ENCODE data around the gene C19orf73. TPM values are rescaled to one million over a fixed set of nuclear protein-coding genes. Genes with fewer than 3 reads are reported as not detected.

C19orf73 gene
- total and polyA plus RNA-seq, 2 donors: 1.6 TPM; not detected in 1

Small RNA genes lying within 50 kb of the gene (small RNA-seq; reads per million reads assigned to genes)
- gene RN7SL708P: not detected

Other genes with a start within 250 kb of the C19orf73 start
- 21.8 TPM for gene PPP1R15A, start 246.7 kb downstream of the C19orf73 start, total RNA-seq
- gene PPP1R15A, start 246.7 kb downstream of the C19orf73 start, polyA plus RNA-seq: 122 TPM
- not detected for gene TULP2, start 220.4 kb downstream of the C19orf73 start, total RNA-seq
- gene TULP2, start 220.4 kb downstream of the C19orf73 start, polyA plus RNA-seq: 0.57 TPM
- gene NUCB1, start 218.8 kb downstream of the C19orf73 start, total RNA-seq: 107 TPM
- gene NUCB1, start 218.8 kb downstream of the C19orf73 start, polyA plus RNA-seq: 478 TPM
- gene DHDH, start 185.4 kb downstream of the C19orf73 start, total RNA-seq: 0.37 TPM
- 0.75 TPM for gene DHDH, start 185.4 kb downstream of the C19orf73 start, polyA plus RNA-seq
- 13.1 TPM for gene BAX, start 164.3 kb downstream of the C19orf73 start, total RNA-seq
- gene BAX, start 164.3 kb downstream of the C19orf73 start, polyA plus RNA-seq: 73.0 TPM
- 1,234 TPM for gene FTL, start 153.8 kb downstream of the C19orf73 start, total RNA-seq
- 4,798 TPM for gene FTL, start 153.8 kb downstream of the C19orf73 start, polyA plus RNA-seq
- gene GYS1, start 125.8 kb downstream of the C19orf73 start, total RNA-seq: 33.3 TPM
- 39.5 TPM for gene GYS1, start 125.8 kb downstream of the C19orf73 start, polyA plus RNA-seq
- 61.3 TPM for gene RUVBL2, start 125.3 kb downstream of the C19orf73 start, total RNA-seq
- 83.4 TPM for gene RUVBL2, start 125.3 kb downstream of the C19orf73 start, polyA plus RNA-seq
- not detected for gene LHB, start 102.1 kb downstream of the C19orf73 start, total RNA-seq
- not detected for gene LHB, start 102.1 kb downstream of the C19orf73 start, polyA plus RNA-seq
- not detected for gene CGB3, start 94.8 kb downstream of the C19orf73 start, total RNA-seq
- not detected for gene CGB3, start 94.8 kb downstream of the C19orf73 start, polyA plus RNA-seq
- not detected for gene CGB2, start 87.3 kb downstream of the C19orf73 start, total RNA-seq
- not detected for gene CGB2, start 87.3 kb downstream of the C19orf73 start, polyA plus RNA-seq
- gene CGB1, start 82.2 kb downstream of the C19orf73 start, total RNA-seq: not detected
- gene CGB1, start 82.2 kb downstream of the C19orf73 start, polyA plus RNA-seq: not detected
- gene CGB5, start 75.3 kb downstream of the C19orf73 start, total RNA-seq: not detected
- not detected for gene CGB5, start 75.3 kb downstream of the C19orf73 start, polyA plus RNA-seq
- gene CGB8, start 70.0 kb downstream of the C19orf73 start, total RNA-seq: not detected
- not detected for gene CGB8, start 70.0 kb downstream of the C19orf73 start, polyA plus RNA-seq
- gene CGB7, start 61.4 kb downstream of the C19orf73 start, total RNA-seq: not detected
- 0.37 TPM for gene CGB7, start 61.4 kb downstream of the C19orf73 start, polyA plus RNA-seq
- 2.5 TPM for gene NTF4, start 54.3 kb downstream of the C19orf73 start, total RNA-seq
- 4.1 TPM for gene NTF4, start 54.3 kb downstream of the C19orf73 start, polyA plus RNA-seq
- not detected for gene KCNA7, start 46.4 kb downstream of the C19orf73 start, total RNA-seq
- gene KCNA7, start 46.4 kb downstream of the C19orf73 start, polyA plus RNA-seq: not detected
- 166 TPM for gene SNRNP70, start 33.7 kb downstream of the C19orf73 start, total RNA-seq
- gene SNRNP70, start 33.7 kb downstream of the C19orf73 start, polyA plus RNA-seq: 191 TPM
- gene LIN7B, start 4.8 kb downstream of the C19orf73 start, total RNA-seq: 4.7 TPM
- gene LIN7B, start 4.8 kb downstream of the C19orf73 start, polyA plus RNA-seq: 18.5 TPM
- 5.2 TPM for gene PPFIA3, start 401 bp upstream of the C19orf73 start, total RNA-seq
- gene PPFIA3, start 401 bp upstream of the C19orf73 start, polyA plus RNA-seq: 12.2 TPM
- gene HRC, start 36.3 kb upstream of the C19orf73 start, total RNA-seq: 5.2 TPM
- gene HRC, start 36.3 kb upstream of the C19orf73 start, polyA plus RNA-seq: 3.8 TPM
- gene TRPM4, start 38.6 kb upstream of the C19orf73 start, total RNA-seq: 18.0 TPM
- gene TRPM4, start 38.6 kb upstream of the C19orf73 start, polyA plus RNA-seq: 18.8 TPM
- 0.26 TPM for gene SLC6A16, start 206.0 kb upstream of the C19orf73 start, total RNA-seq
- gene SLC6A16, start 206.0 kb upstream of the C19orf73 start, polyA plus RNA-seq: 2.0 TPM
- gene CD37, start 216.3 kb upstream of the C19orf73 start, total RNA-seq: 6.5 TPM
- gene CD37, start 216.3 kb upstream of the C19orf73 start, polyA plus RNA-seq: 12.4 TPM
- 21.1 TPM for gene TEAD2, start 243.3 kb upstream of the C19orf73 start, total RNA-seq
- gene TEAD2, start 243.3 kb upstream of the C19orf73 start, polyA plus RNA-seq: 54.8 TPM
- gene DKKL1, start 244.7 kb upstream of the C19orf73 start, total RNA-seq: not detected
- 0.46 TPM for gene DKKL1, start 244.7 kb upstream of the C19orf73 start, polyA plus RNA-seq

All from urinary bladder (tissue), 2 donors.